SK-MEL-5 (cell line): ENCODE results near the gene AQP12B. TPM values are rescaled to one million over a fixed set of nuclear protein-coding genes. Genes with fewer than 3 reads are reported as not detected.
"Not testable (repeated sequence)": the region's sequence is repeated elsewhere in the genome, so short reads cannot be mapped to it uniquely, and the experiment has no call there.

ENCODE experiments used
- DNase-seq: peaks from one replicate; pipeline ENCODE4 v3.0.0-alpha.2; 2016; ENCODE audit warnings: low read depth, low spot score
- in situ Hi-C: cut with HindIII; loops from 2 replicates; pipeline ENCODE4 v1.10.0; 2016; ENCODE audit warnings: low sequenced_read_pairs, high pct_unique_total_duplicates, low pct_unique_long_range_greater_than_20kb
- total RNA-seq: library from RNA; depleted of rRNA; stranded (reverse); fragments of >200 nt; shearing (Covaris generic); gene quantifications from 2 replicates; pipeline ENCODE4 v1.2.3, GENCODE V29; 2014

Gene AQP12B
- total RNA-seq, 1 experiment from 2014 or later = not detected

DNA sequence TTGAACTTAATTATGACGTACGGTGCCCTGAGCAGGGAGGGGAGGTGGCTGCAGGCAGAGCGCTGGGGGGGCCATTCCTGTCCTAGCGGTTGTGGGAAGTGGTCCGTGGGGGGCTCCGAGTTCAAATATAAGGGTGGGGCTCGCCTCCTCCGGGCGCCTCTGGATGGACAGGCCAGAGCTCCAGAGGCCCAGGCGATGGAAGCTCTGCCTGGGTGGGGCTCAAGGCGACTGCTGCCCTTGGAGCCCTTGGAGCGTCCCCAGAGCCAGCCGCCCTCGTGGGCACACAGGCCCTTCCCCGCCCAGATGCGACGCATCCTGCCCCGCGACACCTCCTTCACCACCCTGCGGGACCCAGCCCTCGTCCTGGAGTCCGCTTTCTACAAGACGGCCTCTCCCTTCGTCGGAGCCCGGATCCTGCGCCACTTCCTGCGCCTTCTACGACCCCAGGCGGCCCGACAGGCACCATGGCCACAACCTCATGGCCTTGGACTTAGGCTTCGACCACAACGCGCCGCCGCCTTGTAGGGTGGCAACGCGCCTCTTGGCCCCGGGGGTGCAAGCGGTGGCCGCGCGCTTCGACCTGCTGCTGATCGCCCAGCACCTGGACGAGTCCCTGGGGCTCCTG lies 10.5 kb downstream of the AQP12B start:
- DNase-seq = no peak
- in situ Hi-C loops = no loop called here

DNA sequence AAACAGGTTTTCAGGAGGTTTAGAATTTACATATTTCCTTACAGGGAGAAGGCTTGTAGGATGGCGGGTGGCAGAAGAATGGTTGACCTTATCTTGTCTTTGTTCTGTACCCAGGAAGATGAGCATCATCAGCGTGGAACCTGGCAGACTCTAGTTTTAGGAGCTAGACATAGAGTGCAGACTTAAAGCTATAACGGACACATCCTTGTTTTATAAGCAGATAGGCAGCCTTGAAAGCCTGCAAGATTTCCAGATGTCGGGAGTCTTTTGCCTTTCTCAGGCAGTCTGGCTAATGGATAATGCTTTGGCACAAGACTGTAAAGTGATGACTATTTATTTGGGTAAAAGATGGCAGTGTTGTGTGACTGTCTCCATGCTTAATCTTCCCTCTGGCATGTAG lies 11.7 kb downstream of the AQP12B start:
- no peak for DNase-seq
- in situ Hi-C loops = no loop called here

DNA sequence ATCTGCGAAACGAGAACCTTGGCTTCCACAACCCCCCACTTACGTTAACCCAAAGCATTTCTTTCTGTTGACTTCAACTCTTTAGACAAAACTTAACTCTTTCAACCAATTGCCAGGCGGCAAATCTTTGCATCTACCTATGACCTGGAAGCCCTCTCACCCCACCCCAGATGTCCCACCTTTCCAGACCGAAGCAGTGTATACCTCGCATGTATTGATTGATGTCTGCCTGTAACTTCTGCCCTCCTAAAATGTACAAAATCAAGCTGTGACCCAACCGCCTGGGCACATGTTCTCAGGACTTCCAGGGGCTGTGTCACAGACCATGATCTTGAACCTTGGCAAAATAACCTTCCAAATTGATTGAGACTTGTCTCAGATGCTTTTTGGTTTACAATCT lies 12.3 kb downstream of the AQP12B start:
- in situ Hi-C loops = no loop called here
- no peak for DNase-seq

DNA sequence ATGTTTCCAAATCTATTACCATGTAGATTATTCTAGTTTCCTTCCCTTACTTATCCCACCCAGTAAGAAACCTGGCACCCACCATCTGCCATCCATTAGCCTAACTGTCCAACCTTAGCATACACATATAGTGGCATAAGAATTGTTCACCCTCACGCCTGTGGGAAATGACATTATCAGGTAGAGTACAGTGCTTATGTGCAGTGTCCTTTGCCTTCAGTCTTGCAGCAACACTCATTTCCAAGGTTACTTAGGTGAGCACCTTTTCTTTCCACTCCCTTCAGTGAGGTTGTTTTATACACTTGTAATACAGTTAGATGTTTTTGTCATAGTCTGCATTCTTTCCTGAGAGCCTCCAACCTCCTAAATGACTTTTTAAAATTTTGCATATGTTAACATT lies 18.1 kb downstream of the AQP12B start:
- in situ Hi-C loops = no loop called here
- no peak for DNase-seq

DNA sequence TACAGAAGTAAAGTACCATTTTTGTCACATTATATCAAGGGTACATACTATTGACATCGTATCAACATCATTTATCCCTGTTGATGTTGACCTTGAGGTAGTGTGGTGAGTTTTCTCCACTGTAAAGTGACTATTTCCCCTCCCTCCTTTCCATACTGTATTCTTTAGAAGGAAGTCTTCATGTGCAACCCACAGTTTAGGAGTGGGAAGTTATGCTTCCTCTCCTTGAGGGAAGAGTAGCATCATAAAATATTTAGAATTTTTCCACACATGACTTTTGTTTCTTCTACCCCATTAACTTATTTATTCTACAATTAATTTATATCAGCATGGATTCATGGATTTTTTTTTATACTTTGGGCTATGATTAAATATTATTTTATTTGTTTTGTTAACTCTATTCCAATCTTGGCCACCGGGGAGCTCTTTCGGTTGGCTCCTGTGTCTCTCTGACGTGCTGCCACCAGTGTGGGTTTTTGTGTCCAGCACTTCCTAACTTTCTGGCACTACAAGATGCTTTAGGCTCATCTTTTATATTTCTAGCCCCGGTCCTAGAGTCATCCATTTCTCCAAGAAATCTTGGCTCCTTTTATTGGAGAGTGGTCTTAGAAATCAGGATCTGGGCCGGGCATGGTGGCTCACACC lies 19.0 kb downstream of the AQP12B start:
- in situ Hi-C loops = no loop called here
- DNase-seq = peak; percentile 8

DNA sequence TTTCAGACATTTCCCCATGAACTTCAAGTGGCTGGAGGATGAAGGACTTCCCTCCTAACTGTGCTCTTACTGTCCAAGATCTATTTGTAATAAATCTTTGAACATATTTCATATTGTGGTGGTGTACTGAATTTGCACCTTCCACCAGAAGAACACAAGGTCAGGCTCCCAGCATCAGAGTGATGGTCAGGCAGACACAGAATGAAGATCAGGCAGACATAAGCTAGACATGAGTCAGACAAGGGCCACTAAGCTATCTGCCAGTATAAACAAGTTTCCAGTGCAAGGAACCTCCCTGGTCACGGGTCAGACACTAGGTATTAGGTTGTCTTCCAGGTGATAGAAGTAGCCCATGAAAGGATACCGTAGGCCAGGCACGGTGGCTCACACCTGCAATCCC lies 20.0 kb downstream of the AQP12B start:
- in situ Hi-C loops = no loop called here
- no peak for DNase-seq

DNA sequence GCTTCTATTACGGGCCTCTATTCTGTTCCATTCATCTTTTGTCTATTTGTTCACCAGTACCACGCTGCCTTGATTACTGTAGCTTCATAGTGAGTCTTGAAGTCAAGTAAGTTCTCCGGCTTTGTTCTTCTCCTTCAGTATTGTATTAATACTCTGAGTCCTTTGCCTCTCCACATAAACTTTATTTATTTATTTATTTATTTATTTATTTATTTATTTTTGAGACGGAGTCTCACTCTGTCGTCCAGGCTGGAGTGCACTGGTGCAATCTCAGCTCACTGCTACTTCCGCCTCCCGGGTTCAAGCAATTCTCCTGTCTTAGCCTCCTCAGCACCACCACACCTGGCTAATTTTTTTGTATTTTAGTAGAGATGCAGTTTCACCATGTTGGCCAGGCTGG lies 22.8 kb downstream of the AQP12B start:
- in situ Hi-C loops, DNase-seq: not testable (repeated sequence)

DNA sequence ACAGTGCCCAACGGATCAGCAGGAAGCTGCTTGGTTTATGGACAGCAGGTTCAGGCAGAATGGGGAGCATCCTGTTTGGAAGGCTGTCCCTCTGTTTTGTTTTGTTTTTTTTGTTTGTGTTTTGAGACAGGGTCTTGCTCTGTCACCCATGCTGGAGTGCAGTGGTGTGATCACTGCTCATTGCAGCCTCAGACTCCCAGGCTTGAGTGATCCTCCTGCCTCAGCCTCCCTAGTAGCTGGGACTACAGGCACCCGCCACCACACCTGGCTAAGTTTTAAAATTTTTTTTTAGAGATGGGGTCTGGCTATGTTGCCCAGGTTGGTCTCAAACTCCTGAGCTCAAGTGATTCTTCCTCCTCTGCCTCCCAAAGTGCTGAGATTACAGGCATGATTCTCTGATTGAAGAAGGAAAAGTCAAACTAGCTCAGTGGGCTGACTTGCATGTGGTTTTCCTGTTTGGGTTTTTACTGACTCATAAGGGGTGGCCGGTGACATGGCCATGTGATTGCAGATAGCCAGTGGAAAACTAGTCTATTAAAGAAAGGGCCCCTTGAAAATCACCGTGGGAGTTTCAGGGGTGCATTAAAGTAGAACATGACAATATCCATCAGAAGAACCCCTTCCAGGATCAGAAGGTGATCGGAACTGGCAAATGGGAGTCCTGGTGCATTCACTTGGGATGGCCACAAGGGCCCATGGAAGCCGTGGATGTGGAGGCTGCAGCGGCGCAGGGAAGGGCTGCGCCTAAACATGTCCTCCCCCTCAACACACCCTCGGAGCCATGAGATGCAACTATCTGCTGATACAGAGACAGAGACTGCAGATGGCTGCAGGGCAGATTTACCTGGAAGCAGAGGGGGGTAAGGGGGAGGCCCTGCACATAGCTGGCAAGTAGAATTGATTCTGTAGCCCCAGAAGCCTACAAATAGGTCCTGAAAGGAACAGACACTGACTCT lies 26.5 kb downstream of the AQP12B start:
- in situ Hi-C loops = no loop called here
- no peak for DNase-seq

DNA sequence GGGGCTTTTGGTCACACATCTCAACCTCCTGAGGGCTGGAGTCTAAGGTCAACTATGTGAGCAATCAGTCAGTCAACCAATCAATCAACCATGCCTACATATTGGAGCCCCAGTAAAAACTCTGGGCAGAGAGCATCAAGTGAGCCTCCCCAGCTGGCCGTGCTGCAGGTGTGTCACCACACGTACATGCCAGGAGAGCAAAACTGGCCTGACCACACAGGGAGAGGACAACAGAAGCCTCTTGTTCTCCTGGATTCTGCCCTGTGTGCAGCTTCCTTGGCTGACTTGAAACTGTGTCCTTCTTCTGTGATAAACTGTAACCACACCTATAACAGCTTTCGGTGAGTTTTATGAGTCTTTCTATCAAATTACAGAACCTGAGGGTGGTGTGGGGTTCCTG lies 31.5 kb downstream of the AQP12B start:
- DNase-seq = no peak
- in situ Hi-C loops = no loop called here

DNA sequence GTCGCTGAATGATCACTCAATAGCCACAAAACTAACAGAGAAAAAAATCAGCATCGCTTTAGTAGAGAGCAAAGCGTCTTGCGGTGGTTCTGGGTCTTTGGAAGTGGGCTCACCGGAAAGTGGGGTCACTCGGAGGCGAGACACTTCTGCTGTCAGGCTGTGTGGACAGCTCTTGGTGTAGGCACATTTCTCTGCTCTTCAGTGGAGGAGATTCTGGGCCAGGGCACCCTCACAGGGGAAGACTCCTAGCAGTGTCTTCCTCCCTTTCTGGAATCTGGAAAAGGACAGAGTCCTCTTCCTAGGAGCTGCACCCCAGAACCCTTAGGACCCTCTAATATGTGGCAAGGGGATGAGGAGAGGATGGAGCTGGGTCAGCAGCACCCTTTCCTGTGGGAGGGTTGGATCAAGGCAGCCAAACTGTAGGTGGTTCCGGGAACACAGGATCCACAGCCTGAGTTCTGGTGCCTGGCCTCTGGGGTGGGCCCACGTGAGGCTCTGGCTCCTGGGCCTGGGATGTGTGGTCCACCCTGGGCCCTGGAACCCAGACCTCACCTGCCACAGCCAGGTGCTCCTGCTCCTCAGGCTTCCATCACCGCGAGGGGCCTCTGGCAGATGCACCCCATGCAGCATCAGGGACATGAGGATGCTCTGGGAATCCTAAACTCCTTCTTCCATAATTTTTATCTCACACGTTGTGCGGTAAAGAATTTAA lies 32.3 kb downstream of the AQP12B start:
- in situ Hi-C loops = no loop called here
- no peak for DNase-seq

DNA sequence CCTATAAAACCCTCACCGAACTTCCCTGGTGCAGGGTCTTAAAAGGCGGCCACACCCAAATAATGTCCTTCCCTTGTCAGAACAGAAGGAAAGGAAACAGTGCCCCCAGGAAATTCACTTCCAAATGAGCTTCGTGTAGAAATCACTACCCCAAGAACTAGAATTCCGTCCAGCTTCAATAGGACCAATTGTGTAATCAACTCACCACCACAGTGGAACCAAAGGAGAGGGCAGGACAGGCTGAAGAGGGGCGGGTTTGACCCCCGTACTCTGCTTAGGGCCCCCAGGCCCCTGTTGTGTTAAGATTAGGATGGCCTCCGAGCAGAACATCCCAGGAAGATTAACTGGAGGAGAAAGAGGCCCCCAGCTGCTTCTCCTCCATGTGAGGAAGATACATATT lies 33.4 kb downstream of the AQP12B start:
- no peak for DNase-seq
- in situ Hi-C loops = no loop called here

DNA sequence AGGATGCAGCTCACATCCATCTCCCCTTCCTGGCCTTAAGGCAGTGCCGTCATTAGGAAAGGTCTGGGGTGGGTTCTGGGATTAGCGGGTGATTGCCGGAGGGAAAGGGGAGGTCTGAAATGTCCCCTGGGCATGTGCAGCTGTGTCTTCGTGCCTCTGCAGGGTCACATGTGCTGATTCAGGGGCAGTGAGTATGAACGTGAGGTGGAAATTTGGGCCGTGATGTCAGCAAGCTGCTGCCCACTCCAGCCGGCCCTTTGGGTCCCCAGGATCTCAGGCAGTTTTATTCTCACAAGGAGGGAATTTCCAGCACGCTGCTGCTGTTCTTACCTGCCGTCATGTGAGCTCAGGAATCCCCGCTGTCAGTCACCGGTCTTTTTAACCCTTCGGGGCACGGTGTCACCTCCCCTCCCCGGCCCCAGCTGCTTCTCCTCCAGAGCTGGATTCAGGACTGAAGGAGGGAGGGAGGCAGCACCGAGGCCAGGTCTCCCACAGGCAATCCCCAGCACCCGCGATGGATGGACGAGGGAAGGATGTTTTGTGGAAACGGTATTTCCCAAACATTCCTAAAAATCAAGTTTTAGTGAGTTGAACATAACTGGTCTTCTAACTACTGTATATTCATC lies 33.9 kb downstream of the AQP12B start:
- in situ Hi-C loops = no loop called here

DNA sequence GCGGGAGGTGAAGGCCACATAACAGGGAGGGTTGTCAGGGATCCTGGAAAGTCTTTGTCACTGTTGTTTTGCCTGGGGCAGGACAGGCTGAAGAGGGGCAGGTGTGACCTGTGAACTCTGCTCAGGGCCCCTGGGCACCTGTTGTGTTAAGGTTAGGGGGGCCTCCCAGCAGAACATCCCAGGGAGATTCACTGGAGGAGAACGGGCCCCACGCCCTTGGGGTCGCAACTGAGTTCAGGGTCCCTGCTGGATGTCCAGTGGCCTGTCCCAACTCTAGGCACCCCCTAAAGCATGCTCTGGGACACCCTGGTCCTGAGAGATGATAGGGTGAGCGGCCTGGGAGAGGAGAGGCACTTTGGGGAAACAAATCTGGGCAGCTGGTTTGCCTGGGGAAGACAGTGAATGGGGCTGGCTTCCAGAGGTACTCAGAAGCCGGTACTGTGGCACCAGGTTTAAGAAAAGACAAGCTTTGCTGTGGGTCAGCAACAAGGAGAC lies 34.5 kb downstream of the AQP12B start:
- DNase-seq = no peak
- in situ Hi-C loops = no loop called here

More for the DNA sequence above, 33.9 kb downstream of the AQP12B start:
- DNase-seq = no peak

DNA sequence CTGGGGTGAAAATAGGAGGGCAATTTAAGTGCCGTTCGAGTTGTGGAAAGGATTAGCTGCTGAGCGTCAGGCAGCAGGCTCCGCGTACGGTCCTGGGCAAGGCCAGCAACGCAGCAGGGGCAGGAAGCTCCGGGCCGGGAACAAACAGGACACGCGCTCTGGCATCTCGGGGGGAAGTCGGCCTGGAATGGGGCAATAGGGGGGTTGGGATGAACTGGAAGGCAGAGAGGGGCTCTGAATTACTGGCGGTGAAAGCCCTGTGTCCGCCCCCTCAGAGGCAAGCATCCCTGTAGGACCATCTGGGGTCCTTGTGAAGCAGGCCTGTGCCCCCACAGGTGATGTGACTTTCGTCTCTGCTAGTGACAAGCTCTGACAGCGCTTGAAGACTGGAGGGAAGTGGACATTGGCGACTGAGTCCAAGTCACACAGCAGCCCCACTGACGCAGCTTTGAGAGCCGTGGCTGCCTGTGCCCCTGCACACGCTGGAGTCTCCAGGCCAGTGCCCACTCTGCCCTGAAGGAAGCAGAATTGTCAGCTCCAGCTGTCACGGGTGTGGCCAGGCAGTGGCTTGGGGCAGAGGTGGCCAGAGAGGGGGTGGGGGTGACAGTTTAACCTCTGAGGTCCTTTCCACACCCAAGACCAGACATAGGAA lies 35.1 kb downstream of the AQP12B start:
- no peak for DNase-seq
- in situ Hi-C loops = no loop called here

DNA sequence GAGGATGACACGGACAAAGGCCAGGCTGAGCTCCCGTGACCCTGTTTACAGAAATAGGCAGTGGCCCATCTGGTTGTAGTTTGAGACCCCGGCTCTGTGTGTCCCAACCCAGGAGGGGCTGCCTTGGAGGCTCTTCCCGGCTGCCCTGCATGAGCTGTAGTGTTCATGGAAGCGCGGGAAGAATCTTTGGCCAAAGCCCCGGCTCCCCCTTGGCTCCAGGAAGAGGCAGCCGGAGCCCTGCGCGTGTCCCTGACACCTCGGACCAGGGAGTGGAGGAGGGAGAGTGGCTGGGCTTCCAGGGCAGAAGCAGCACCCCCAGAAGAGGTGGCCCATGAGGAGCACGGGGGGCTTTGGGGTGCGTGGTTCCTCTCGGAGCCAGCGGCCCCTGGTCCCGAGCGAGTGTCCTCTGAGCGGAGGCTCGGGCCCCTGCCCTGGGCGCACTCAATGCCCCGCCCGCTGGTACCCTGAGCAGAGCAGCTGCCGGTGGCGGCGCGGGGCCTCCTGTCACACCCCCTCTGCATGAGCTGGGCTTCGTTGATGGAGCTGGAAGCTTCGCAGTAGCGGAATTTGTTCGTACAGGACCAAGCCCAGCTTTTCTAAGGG lies 35.7 kb downstream of the AQP12B start:
- in situ Hi-C loops = no loop called here
- no peak for DNase-seq

DNA sequence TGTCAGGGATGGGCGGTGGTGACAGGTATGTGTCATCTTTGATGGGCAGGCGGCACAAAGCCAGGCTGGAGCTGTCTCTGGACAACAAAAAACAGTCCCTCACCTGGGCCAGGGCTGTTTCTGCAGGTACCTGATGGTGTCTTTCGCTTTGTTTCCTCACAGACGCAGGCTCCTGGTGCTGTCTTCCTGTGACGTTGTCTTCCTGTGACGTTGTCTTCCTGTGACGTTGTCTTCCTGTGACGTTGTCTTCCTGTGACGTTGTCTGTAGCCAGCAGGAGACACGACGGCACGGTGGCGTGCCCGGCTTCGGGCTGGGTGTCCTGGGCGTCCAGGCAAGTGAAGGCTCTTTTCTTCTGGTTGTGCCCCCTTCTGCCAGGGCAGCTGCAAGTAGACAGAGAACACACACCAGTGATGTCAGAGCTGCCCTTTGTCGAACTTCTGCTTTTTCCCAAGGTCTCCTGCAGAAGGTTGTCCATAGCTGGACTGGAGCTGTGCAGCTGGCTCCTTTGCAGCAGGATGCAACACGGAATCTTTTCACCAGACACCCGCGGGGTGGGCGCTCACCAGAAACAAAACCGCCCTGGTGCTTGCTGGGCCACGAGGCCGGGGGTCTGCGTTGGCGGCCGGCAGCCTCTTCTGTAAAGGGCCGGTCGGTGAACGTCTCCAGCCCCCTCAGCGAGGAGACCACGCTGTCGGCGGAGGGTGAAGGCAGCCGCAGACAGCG lies 36.3 kb downstream of the AQP12B start:
- no peak for DNase-seq
- in situ Hi-C loops = no loop called here
